ENCODE data around the gene C1QTNF3.
A peak's percentile ranks its signal among the peaks of the same experiment; 100 is the strongest.

Gene C1QTNF3

DNA sequence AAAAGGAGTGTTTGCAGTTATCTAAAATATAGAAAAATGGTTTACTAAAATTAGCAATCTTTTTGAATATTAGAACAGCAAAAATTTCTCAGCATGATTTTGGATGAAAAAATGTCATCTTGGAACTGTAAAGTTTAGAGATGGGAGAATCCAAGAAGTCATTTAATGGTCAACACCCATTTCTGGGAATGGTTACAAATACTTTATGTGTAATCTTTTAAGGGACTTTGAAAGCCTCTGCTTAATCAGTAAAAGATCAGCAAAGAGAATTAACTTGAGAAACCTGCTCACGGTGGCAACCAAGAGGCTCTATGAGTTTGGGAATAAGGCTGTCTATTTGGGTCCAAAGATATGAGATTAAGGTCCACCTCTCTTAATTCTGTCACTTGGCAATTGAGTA lies 13.0 kb downstream of the C1QTNF3 start:
- DNase-seq (ENCODE audit: low read depth) = no peak
- no peak for TF ChIP-seq CTCF (conservative IDR thresholded peaks at IDR 0.05; ENCODE audit: low read length)
- no peak overlapping the region for H3K4me3 ChIP-seq (ENCODE audit: low read length)

DNA sequence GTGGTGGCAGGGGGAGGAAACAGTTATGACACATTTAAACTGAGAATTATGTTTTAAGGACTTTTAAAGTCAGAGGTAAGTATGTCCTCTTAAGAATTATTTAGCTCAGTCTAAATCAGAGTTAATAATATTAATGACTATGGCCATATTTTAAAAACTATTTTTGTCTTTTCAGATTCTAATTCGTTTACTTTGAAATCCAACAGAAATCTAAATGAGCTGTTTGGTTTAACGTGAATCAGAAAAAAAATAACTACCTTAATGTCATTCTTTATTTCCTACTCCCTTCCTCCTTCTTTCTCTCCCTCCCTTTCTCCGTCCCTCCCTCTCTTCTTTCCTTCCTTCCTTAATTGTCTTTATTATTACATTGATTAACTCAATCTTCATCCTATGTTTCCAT lies 14.7 kb downstream of the C1QTNF3 start:
- H3K4me3 ChIP-seq (ENCODE audit: low read length) = no peak overlapping the region
- TF ChIP-seq CTCF (conservative IDR thresholded peaks at IDR 0.05; ENCODE audit: low read length) = no peak
- no peak for DNase-seq (ENCODE audit: low read depth)

GRCh38 chr5:34026089-34026761 lies 16.8 kb downstream of the C1QTNF3 start:
- H3K4me3 ChIP-seq (ENCODE audit: low read length) = no peak overlapping the region
- no peak for DNase-seq (ENCODE audit: low read depth)
- TF ChIP-seq CTCF (conservative IDR thresholded peaks at IDR 0.05; ENCODE audit: low read length) = no peak

DNA sequence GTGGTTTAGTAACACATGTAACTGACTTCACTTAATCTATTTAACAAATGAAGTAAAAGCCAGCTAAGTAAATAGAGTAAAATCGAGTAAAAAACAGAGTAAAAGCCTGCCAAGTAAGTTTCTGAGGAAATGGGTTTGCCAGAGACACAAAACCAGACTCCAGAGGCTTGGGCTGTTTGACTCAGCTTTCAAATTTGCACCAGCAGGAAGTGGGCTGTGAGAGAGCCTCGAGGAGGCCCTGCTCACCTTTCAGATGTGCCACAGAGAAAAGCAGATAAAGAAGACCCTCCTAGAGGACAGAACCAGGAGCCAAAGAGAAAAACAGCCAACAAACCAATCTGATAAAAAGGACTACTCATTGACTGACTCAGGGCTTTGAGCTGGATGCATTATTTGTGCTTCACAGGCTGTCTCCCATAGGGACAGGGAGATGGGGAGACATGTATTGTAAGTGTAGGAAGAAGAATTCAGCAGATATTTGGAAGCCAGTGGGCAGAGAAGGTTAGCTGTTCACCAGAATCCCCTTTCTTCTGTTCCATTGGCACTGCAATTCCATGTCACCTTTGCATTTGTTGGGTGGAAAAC lies 20.8 kb downstream of the C1QTNF3 start:
- no peak for TF ChIP-seq CTCF (conservative IDR thresholded peaks at IDR 0.05; ENCODE audit: low read length)
- no peak overlapping the region for H3K4me3 ChIP-seq (ENCODE audit: low read length)
- DNase-seq (ENCODE audit: low read depth) = peak; percentile 53

GRCh38 chr5:34021334-34021733 lies 21.7 kb downstream of the C1QTNF3 start:
- no peak for DNase-seq (ENCODE audit: low read depth)
- no peak for TF ChIP-seq CTCF (conservative IDR thresholded peaks at IDR 0.05; ENCODE audit: low read length)
- H3K4me3 ChIP-seq (ENCODE audit: low read length) = no peak overlapping the region

GRCh38 chr5:34020726-34021125 lies 22.3 kb downstream of the C1QTNF3 start:
- TF ChIP-seq CTCF (conservative IDR thresholded peaks at IDR 0.05; ENCODE audit: low read length) = no peak; the same call in 1 of the 2 replicates
- DNase-seq (ENCODE audit: low read depth) = no peak
- no peak overlapping the region for H3K4me3 ChIP-seq (ENCODE audit: low read length)

DNA sequence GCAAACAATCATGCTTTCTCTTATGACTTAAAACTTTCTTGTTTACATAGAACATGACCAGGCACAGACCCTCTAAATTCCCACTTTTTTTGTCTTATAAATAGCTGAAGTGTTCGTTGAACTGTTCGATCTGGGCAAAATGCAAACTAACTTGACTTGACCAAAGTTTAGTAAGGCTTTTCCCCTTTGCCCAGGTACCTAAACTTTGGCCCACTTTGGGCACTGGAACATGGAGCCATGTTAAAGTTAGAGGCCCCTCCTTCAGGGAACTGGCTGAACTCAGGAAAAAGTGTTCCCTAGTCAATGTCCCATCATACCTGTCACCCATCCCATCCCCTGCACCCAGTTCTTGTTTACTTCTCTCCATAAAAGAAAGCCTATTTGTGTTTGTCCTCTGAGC lies 25.8 kb downstream of the C1QTNF3 start:
- no peak for DNase-seq (ENCODE audit: low read depth)
- no peak overlapping the region for H3K4me3 ChIP-seq (ENCODE audit: low read length)
- no peak for TF ChIP-seq CTCF (conservative IDR thresholded peaks at IDR 0.05; ENCODE audit: low read length)

All from AG10803 (cell line).